Measurements from ENCODE around the gene FBRS.

FBRS gene

GRCh38 chr16:30660424-30661261 lies 2.4 kb downstream of the FBRS start:
- DNase-seq: peak; percentile 50
- TF ChIP-seq CTCF (IDR thresholded peaks at IDR 0.05; ENCODE audit: low read depth, low read length, missing control alignments): no peak
- no peaks in the 10 kb centered on the region for H3K27me3 ChIP-seq (replicated peaks)
- peak overlapping the region; percentile 99 for H3K27ac ChIP-seq
- peak overlapping the region; percentile 89 for H3K4me3 ChIP-seq (ENCODE audit: low read depth, low read length)
- peaks cover 47% of the 10 kb centered on the region for H3K36me3 ChIP-seq (replicated peaks)
- in situ Hi-C loops (cut with HindIII; ENCODE audit: low pct_ligation_motif_present, low sequenced_read_pairs): no loop called here

GRCh38 chr16:30662449-30662848 lies 4.2 kb downstream of the FBRS start:
- in situ Hi-C loops (cut with HindIII; ENCODE audit: low pct_ligation_motif_present, low sequenced_read_pairs): no loop called here
- Histone ChIP-seq H3K27me3 (replicated peaks) (no peaks in the 10 kb centered on the region), H3K27ac (no peak overlapping the region), H3K36me3 (replicated peaks) (peaks cover 61% of the 10 kb centered on the region), H3K4me3 (ENCODE audit: low read depth, low read length) (no peak overlapping the region)
- DNase-seq: no peak
- TF ChIP-seq CTCF (IDR thresholded peaks at IDR 0.05; ENCODE audit: low read depth, low read length, missing control alignments): no peak

GRCh38 chr16:30663038-30663437 lies 4.8 kb downstream of the FBRS start:
- no peak for DNase-seq
- Histone ChIP-seq H3K27ac (no peak overlapping the region), H3K4me3 (ENCODE audit: low read depth, low read length) (no peak overlapping the region), H3K36me3 (replicated peaks) (peaks cover 67% of the 10 kb centered on the region), H3K27me3 (replicated peaks) (no peaks in the 10 kb centered on the region)
- in situ Hi-C loops (cut with HindIII; ENCODE audit: low pct_ligation_motif_present, low sequenced_read_pairs): no loop called here
- no peak for TF ChIP-seq CTCF (IDR thresholded peaks at IDR 0.05; ENCODE audit: low read depth, low read length, missing control alignments)

GRCh38 chr16:30663820-30664219 lies 5.6 kb downstream of the FBRS start:
- H3K36me3 ChIP-seq (replicated peaks): peaks cover 73% of the 10 kb centered on the region
- H3K27ac ChIP-seq: no peak overlapping the region
- in situ Hi-C loops (cut with HindIII; ENCODE audit: low pct_ligation_motif_present, low sequenced_read_pairs): no loop called here
- no peak for TF ChIP-seq CTCF (IDR thresholded peaks at IDR 0.05; ENCODE audit: low read depth, low read length, missing control alignments)
- no peaks in the 10 kb centered on the region for H3K27me3 ChIP-seq (replicated peaks)
- DNase-seq: no peak
- no peak overlapping the region for H3K4me3 ChIP-seq (ENCODE audit: low read depth, low read length)

GRCh38 chr16:30664616-30665109 lies 6.4 kb downstream of the FBRS start:
- H3K27me3 ChIP-seq (replicated peaks): no peaks in the 10 kb centered on the region
- in situ Hi-C loops (cut with HindIII; ENCODE audit: low pct_ligation_motif_present, low sequenced_read_pairs): no loop called here
- TF ChIP-seq CTCF (IDR thresholded peaks at IDR 0.05; ENCODE audit: low read depth, low read length, missing control alignments): no peak
- peaks cover 81% of the 10 kb centered on the region for H3K36me3 ChIP-seq (replicated peaks)
- H3K4me3 ChIP-seq (ENCODE audit: low read depth, low read length): no peak overlapping the region
- no peak for DNase-seq
- H3K27ac ChIP-seq: no peak overlapping the region

Measured in brain microvascular endothelial cell (primary cell).